GM12878 (cell line): Measurements from ENCODE around the gene LSM14A. TPM values are rescaled to one million over a fixed set of nuclear protein-coding genes. Genes with fewer than 3 reads are reported as not detected.

Source experiments
- ATAC-seq: fragments of 200-7000 bp; cut with Tn5 transposase; 3 replicates; pipeline ENCODE4 v1.9.1; 2020; ENCODE audit warnings: mild to moderate bottlenecking, moderate library complexity
- BruUV-seq: library from RNA; stranded (reverse); fragments of 400-500 nt; replicated peaks from 2 replicates; lab custom pipeline; 2021; lab: Mats Ljungman, UMichigan
- CTCF ChIA-PET: fragments of 300-600 bp; sonication (Branson Sonifier 250); formaldehyde crosslinking; extraction: SDS; loops from one replicate; lab custom pipeline; 2021; ENCODE audit warnings: inconsistent platforms; lab: Yijun Ruan, JAX
- POLR2A ChIA-PET: fragments of 350-600 bp; formaldehyde crosslinking; extraction: SDS; loops from one replicate; lab custom pipeline; 2021; ENCODE audit warnings: inconsistent platforms; lab: Charles Lee
- RAD21 ChIA-PET: fragments of 300-600 bp; sonication (Branson Sonifier 250); formaldehyde crosslinking; loops from one replicate; lab custom pipeline; 2023; ENCODE audit warnings: antibody characterized with exemption; ENCODE audit not compliant: unreplicated experiment; lab: Charles Lee
- SMC1A ChIA-PET: fragments of 300-600 bp; sonication (Branson Sonifier 250); formaldehyde crosslinking; loops from one replicate; lab custom pipeline; 2023; ENCODE audit not compliant: unreplicated experiment, uncharacterized antibody; lab: Charles Lee
- DNase-seq: peaks from one replicate; pipeline ENCODE4 v3.0.0-alpha.2; 2011; ENCODE audit warnings: low read depth, low spot score
- FAIRE-seq: peaks from 3 replicates; lab custom pipeline; 2011; peaks lifted over from hg19 to GRCh38; lab: Jason Lieb, UNC
- H2AFZ ChIP-seq: 2 replicates; pipeline ENCODE4 v1.6.0; 2011; ENCODE audit warnings: low read depth, low read length, control low read depth; ENCODE audit not compliant: control insufficient read depth
- H3K27ac ChIP-seq: 2 replicates; pipeline ENCODE4 v1.5.1; 2011; ENCODE audit warnings: control low read depth; ENCODE audit not compliant: control insufficient read depth, insufficient read depth
- H3K27me3 ChIP-seq, 2 experiments: replicated peaks in 1 of 2; 2 replicates each; pipeline versions ENCODE4 v1.6.0 to v1.6.1; 2011; ENCODE audit warnings: low read length in 1 of 2; ENCODE audit not compliant: control insufficient read depth in 2 of 2, insufficient read depth in 2 of 2
- H3K36me3 ChIP-seq, 2 experiments: 2 replicates each; pipeline ENCODE4 v1.5.1; 2011; ENCODE audit warnings: low read length in 1 of 2; ENCODE audit not compliant: control insufficient read depth in 2 of 2, insufficient read depth in 2 of 2
- H3K4me1 ChIP-seq: 2 replicates; pipeline ENCODE4 v1.6.1; 2011; ENCODE audit warnings: mild to moderate bottlenecking, low read length, moderate library complexity, mixed read lengths; ENCODE audit not compliant: control insufficient read depth, insufficient read depth
- H3K4me2 ChIP-seq: 2 replicates; pipeline ENCODE4 v1.6.0; 2011; ENCODE audit warnings: control low read depth; ENCODE audit not compliant: control insufficient read depth, insufficient read depth
- H3K4me3 ChIP-seq: fragments of 200-600 bp; sonication (generic); 2 replicates; pipeline ENCODE4 v1.5.1; 2016
- H3K79me2 ChIP-seq: 2 replicates; pipeline ENCODE4 v1.6.0; 2011; ENCODE audit warnings: low read length; ENCODE audit not compliant: control insufficient read depth, insufficient read depth
- H3K9ac ChIP-seq: 2 replicates; pipeline ENCODE4 v1.8.0; 2011; ENCODE audit warnings: low read length, control low read depth, mixed read lengths; ENCODE audit not compliant: control insufficient read depth, insufficient read depth
- H3K9me3 ChIP-seq: replicated peaks from 3 replicates; pipeline ENCODE4 v1.5.1; 2011; ENCODE audit warnings: mild to moderate bottlenecking, low read length; ENCODE audit not compliant: control insufficient read depth, insufficient read depth
- H4K20me1 ChIP-seq: 2 replicates; pipeline ENCODE4 v1.6.0; 2011; ENCODE audit not compliant: control insufficient read depth, insufficient read depth
- E2F8 ChIP-seq: fragments of 450-650 bp; IDR thresholded peaks from 2 replicates; pipeline ENCODE4 v1.6.1; 2018; ENCODE audit warnings: mild to moderate bottlenecking, low read depth, moderate library complexity; ENCODE audit not compliant: partially characterized antibody
- ELK1 ChIP-seq: IDR thresholded peaks from 2 replicates; pipeline ENCODE4 v1.6.1; 2012; ENCODE audit warnings: low read depth, low read length, improper control_type of control experiment
- NFXL1 ChIP-seq: fragments of 450-650 bp; IDR thresholded peaks from 2 replicates; pipeline ENCODE4 v1.6.1; 2017; ENCODE audit warnings: antibody characterized with exemption, mild to moderate bottlenecking, borderline replicate concordance
- NFYA ChIP-seq: IDR thresholded peaks from 2 replicates; pipeline ENCODE4 v1.6.1; 2011; ENCODE audit warnings: low read depth, mild to moderate bottlenecking, low read length, improper control_type of control experiment, borderline replicate concordance
- SMARCA5 ChIP-seq: fragments of 450-650 bp; IDR thresholded peaks from 2 replicates; pipeline ENCODE4 v1.6.1; 2017; ENCODE audit warnings: mild to moderate bottlenecking
- TCF12 ChIP-seq: IDR thresholded peaks from 2 replicates; pipeline ENCODE4 v1.6.1; 2011; ENCODE audit warnings: low read depth, mild to moderate bottlenecking, low read length
- ZNF217 ChIP-seq: fragments of 450-650 bp; IDR thresholded peaks from 2 replicates; pipeline ENCODE4 v1.6.1; 2017; ENCODE audit warnings: antibody characterized with exemption, mild to moderate bottlenecking
- WGBS: methylation state at CpG from one replicate; pipeline ENCODE4 v1.1.6; 2016; ENCODE audit warnings: low lambda C conversion rate; ENCODE audit not compliant: insufficient replicate concordance, insufficient coverage; ENCODE audit errors: missing lambda C conversion rate; 5-methylcytosine and 5-hydroxymethylcytosine counted together
- in situ Hi-C: fragments of 300-500 bp; cut with MboI; formaldehyde crosslinking; loops from 9 replicates; pipeline ENCODE4 v1.14.3; 2018; ENCODE audit warnings: mixed read lengths
- intact Hi-C: fragments of 100-400 bp; cut with micrococcal nuclease; formaldehyde crosslinking; loops from one replicate; pipeline ENCODE4 v1.14.2; 2022; ENCODE audit not compliant: unreplicated experiment
- polyA plus RNA-seq, 11 experiments: library from polyadenylated mRNA; depleted of rRNA in 4 of 11; unstranded in 6 of 11; stranded (reverse) in 5 of 11; fragments of >200 nt; fragmentation: Nextera tagmentation in 4 of 11; fragmentation: Illumina TruSeq in 1 of 11; extraction: Ambion mirVana in 4 of 11; extraction: Trizol in 1 of 11; gene quantifications; 1 replicate in 1 of 11; 2 replicates in 10 of 11; pipeline versions ENCODE4 v1.2.1 to v1.2.3, GENCODE V29; 2011 to 2016; ENCODE audit warnings: inconsistent platforms in 2 of 11, missing spikeins in 2 of 11, low read depth in 1 of 11
- total RNA-seq, 4 experiments: library from RNA; depleted of rRNA in 3 of 4; stranded (reverse); fragments of >200 nt in 3 of 4; fragmentation: Illumina TruSeq in 1 of 4; extraction: Trizol in 1 of 4; gene quantifications; 2 replicates each; pipeline versions ENCODE4 v1.2.1 to v1.2.3, GENCODE V29; 2013 to 2021

The LSM14A gene
- total and polyA plus RNA-seq, 10 of the 15 experiments (the other 5 are each of a cell fraction or from before 2014, with no cell fraction given): 21.9 to 193 (median 89.4) TPM

GRCh38 chr19:34235425-34235940 lies 63.2 kb downstream of the LSM14A start:
- in situ Hi-C loops: no loop called here
- peaks cover 16% of the 10 kb centered on the region for H3K4me1 ChIP-seq
- no peaks in the 10 kb centered on the region for H3K36me3 ChIP-seq
- ChIA-PET CTCF (no interaction called here), RAD21 (no interaction called here), POLR2A (no interaction called here), SMC1A (interaction anchor here (0.7 kb wide), 1 partner anchor 13 kb away, joined by 3 read pairs; no protein-coding TSS in a partner anchor)
- H3K9me3 ChIP-seq: no peaks in the 10 kb centered on the region
- H3K4me2 ChIP-seq: no peak overlapping the region
- intact Hi-C loops: no loop called here
- no peak overlapping the region for H3K27ac ChIP-seq
- no peaks in the 10 kb centered on the region for H4K20me1 ChIP-seq
- no peak for TF ChIP-seq NFYA
- TF ChIP-seq ZNF217: no peak
- no peak for TF ChIP-seq ELK1
- no peak for TF ChIP-seq SMARCA5
- TF ChIP-seq NFXL1: no peak
- TF ChIP-seq TCF12: no peak
- no peak for TF ChIP-seq E2F8
- FAIRE-seq: no peak
- DNase-seq: no peak
- H3K4me3 ChIP-seq: no peak overlapping the region
- H3K79me2 ChIP-seq: no peaks in the 10 kb centered on the region
- no TSS peak for BruUV-seq
- WGBS: 100% methylated on average over 2 of the region's 2 CpGs
- H3K9ac ChIP-seq: no peak overlapping the region
- ATAC-seq: no peak
- H2AFZ ChIP-seq: no peak overlapping the region
- no peaks in the 10 kb centered on the region for H3K27me3 ChIP-seq
